Measurements from ENCODE around the gene XXYLT1.

Gene XXYLT1

DNA sequence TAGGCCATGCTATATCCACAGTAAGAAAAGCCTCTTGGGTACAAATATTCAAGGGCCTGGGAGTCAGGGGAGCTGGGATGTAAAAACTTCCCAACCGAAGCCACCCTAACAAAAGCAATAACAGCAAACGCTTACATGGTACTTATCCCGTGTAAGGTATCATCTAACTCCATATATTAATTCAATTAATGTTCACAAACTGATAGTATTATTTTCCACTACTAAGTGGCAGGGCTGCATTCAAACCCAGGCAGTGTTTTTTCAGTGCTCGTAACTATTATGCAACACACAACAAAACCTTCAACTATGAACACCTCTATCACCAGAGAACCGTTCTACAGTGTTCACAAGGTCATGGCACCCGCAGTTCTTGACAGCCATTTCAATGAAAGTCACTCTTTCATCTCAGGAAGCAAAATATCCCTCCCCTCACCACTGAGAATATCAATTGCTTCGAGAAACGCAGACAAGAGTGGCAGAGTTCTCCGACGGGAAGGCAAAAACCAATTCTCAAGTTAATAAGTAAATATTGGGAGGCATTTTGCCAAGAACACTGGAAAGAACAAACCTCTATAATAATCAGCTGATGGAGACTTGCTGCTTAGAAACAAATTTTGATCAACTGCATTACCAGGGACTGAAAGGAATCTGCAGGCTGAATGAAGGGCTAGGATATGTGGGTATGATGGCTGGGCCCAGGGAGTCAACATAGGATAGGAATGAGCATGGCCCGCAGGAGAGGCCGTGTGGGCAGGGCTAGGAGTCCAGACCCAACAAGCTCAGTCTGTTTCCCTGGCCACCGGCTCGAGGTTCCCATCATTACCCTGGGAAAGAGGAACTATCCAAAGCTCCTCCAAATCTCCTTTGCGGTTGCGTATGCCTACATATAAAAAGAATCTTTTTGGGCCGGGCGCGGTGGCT is 72.3 kb downstream of the XXYLT1 start:
- Histone ChIP-seq H3K4me1 (ENCODE audit: insufficient read depth, low read length, severe bottlenecking) (no peaks in the 10 kb centered on the region), H3K9me2 (ENCODE audit: low read depth, low read length) (no peaks in the 10 kb centered on the region), H3K4me2 (ENCODE audit: low read length) (no peak overlapping the region), H3K9me3 (ENCODE audit: low read length) (no peaks in the 10 kb centered on the region), H3K9ac (ENCODE audit: low read length) (no peak overlapping the region), H4K20me1 (ENCODE audit: insufficient read depth, low read length) (no peaks in the 10 kb centered on the region), H3F3A (ENCODE audit: insufficient read depth, low read length) (no peaks in the 10 kb centered on the region), H2AFZ (ENCODE audit: low read length) (no peak overlapping the region), H3K36me3 (ENCODE audit: insufficient read depth, low read length) (no peaks in the 10 kb centered on the region), H3K4me3 (ENCODE audit: low read depth, low read length, poor library complexity, severe bottlenecking) (no peak overlapping the region), H3K27ac (ENCODE audit: low read depth, low read length, poor library complexity, severe bottlenecking) (no peak overlapping the region), H3K27me3 (ENCODE audit: insufficient read depth, low read length) (peaks cover 4% of the 10 kb centered on the region; the same call in 1 of the 2 replicates), H3K79me2 (ENCODE audit: insufficient read depth, low read length) (no peaks in the 10 kb centered on the region)
- TF ChIP-seq EZH2 (IDR thresholded peaks at IDR 0.05; ENCODE audit: borderline replicate concordance, low read length) = no peak
- TF ChIP-seq, protein P1, sequence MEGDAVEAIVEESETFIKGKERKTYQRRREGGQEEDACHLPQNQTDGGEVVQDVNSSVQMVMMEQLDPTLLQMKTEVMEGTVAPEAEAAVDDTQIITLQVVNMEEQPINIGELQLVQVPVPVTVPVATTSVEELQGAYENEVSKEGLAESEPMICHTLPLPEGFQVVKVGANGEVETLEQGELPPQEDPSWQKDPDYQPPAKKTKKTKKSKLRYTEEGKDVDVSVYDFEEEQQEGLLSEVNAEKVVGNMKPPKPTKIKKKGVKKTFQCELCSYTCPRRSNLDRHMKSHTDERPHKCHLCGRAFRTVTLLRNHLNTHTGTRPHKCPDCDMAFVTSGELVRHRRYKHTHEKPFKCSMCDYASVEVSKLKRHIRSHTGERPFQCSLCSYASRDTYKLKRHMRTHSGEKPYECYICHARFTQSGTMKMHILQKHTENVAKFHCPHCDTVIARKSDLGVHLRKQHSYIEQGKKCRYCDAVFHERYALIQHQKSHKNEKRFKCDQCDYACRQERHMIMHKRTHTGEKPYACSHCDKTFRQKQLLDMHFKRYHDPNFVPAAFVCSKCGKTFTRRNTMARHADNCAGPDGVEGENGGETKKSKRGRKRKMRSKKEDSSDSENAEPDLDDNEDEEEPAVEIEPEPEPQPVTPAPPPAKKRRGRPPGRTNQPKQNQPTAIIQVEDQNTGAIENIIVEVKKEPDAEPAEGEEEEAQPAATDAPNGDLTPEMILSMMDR (IDR thresholded peaks at IDR 0.05; ENCODE audit: low read length) = no peak

DNA sequence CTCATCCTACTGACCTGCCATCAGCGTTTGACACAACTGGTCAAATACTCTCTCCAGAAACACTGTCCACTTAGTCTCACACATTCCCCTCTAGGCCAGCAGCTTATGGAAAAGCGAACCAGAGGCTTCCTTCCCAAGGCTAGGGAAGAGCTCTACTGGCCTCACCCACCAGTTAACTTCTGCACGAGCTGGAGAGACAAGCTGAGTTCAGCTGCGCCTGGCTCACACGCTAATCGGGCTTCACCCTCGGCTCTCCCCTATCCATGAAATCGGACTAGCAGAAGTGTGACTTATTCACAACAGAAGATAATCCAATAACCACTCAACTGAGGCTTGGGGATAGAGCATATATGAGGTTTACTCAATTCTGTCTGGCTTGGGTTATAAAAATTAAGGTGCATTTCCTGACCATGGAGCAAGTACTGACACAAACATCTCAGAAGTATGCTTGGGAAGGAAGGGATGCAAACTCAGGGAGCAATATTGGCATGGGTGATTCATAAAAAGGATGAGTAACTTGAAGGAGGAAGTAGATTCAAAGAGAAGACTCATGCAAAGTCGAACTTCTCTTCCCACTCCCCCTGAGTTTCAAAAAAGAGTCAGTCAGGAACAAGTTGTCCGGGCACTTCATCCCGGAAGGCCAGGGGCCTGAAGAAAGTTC is 73.1 kb downstream of the XXYLT1 start:
- Histone ChIP-seq H3K79me2 (ENCODE audit: insufficient read depth, low read length) (no peaks in the 10 kb centered on the region), H3K4me1 (ENCODE audit: insufficient read depth, low read length, severe bottlenecking) (no peaks in the 10 kb centered on the region), H3K36me3 (ENCODE audit: insufficient read depth, low read length) (no peaks in the 10 kb centered on the region), H4K20me1 (ENCODE audit: insufficient read depth, low read length) (no peaks in the 10 kb centered on the region), H3K27ac (ENCODE audit: low read depth, low read length, poor library complexity, severe bottlenecking) (no peak overlapping the region), H3K9ac (ENCODE audit: low read length) (no peak overlapping the region), H3F3A (ENCODE audit: insufficient read depth, low read length) (no peaks in the 10 kb centered on the region), H3K27me3 (ENCODE audit: insufficient read depth, low read length) (peaks cover 4% of the 10 kb centered on the region; the same call in 1 of the 2 replicates), H3K4me3 (ENCODE audit: low read depth, low read length, poor library complexity, severe bottlenecking) (no peak overlapping the region), H2AFZ (ENCODE audit: low read length) (no peak overlapping the region), H3K9me3 (ENCODE audit: low read length) (no peaks in the 10 kb centered on the region), H3K4me2 (ENCODE audit: low read length) (no peak overlapping the region), H3K9me2 (ENCODE audit: low read depth, low read length) (no peaks in the 10 kb centered on the region)
- no peak for TF ChIP-seq EZH2 (IDR thresholded peaks at IDR 0.05; ENCODE audit: borderline replicate concordance, low read length)
- TF ChIP-seq, protein P1 (IDR thresholded peaks at IDR 0.05; ENCODE audit: low read length) = no peak

DNA sequence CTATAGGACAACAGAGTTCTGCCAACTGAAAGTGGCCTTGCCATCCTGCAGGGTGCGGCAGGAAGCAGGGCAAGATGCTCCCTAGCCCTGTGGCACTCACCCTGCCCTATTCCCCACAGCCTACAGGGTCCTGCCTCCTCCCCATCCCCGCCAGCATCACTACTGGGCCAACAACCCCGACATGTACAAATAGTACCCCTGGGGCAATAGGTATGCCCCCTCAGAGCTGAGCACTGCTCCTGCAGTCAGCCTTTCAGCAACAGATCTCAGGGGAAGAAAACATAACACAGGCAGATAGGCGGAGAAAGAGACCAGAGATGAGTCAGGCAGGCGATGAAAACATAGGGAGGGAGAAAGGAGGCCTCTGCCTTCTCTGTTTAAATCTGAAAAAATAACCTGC is 74.7 kb downstream of the XXYLT1 start:
- H3F3A ChIP-seq (ENCODE audit: insufficient read depth, low read length) = no peaks in the 10 kb centered on the region
- no peak overlapping the region for H3K4me2 ChIP-seq (ENCODE audit: low read length)
- H3K27ac ChIP-seq (ENCODE audit: low read depth, low read length, poor library complexity, severe bottlenecking) = no peak overlapping the region
- H3K27me3 ChIP-seq (ENCODE audit: insufficient read depth, low read length) = peaks cover 4% of the 10 kb centered on the region; the same call in 1 of the 2 replicates
- H3K9ac ChIP-seq (ENCODE audit: low read length) = no peak overlapping the region
- H3K79me2 ChIP-seq (ENCODE audit: insufficient read depth, low read length) = no peaks in the 10 kb centered on the region
- peaks cover 12% of the 10 kb centered on the region for H3K9me3 ChIP-seq (ENCODE audit: low read length)
- no peak for TF ChIP-seq EZH2 (IDR thresholded peaks at IDR 0.05; ENCODE audit: borderline replicate concordance, low read length)
- TF ChIP-seq, protein P1 (IDR thresholded peaks at IDR 0.05; ENCODE audit: low read length) = no peak
- H3K9me2 ChIP-seq (ENCODE audit: low read depth, low read length) = no peaks in the 10 kb centered on the region
- H3K4me3 ChIP-seq (ENCODE audit: low read depth, low read length, poor library complexity, severe bottlenecking) = no peak overlapping the region
- no peaks in the 10 kb centered on the region for H4K20me1 ChIP-seq (ENCODE audit: insufficient read depth, low read length)
- no peaks in the 10 kb centered on the region for H3K36me3 ChIP-seq (ENCODE audit: insufficient read depth, low read length)
- no peaks in the 10 kb centered on the region for H3K4me1 ChIP-seq (ENCODE audit: insufficient read depth, low read length, severe bottlenecking)
- no peak overlapping the region for H2AFZ ChIP-seq (ENCODE audit: low read length)
